GM12878 (cell line): Measurements from ENCODE around the gene RAD51B. TPM values are rescaled to one million over a fixed set of nuclear protein-coding genes. Genes with fewer than 3 reads are reported as not detected.
A peak's percentile ranks its signal among the peaks of the same experiment; 100 is the strongest.

ENCODE experiments used
- BHLHE40 ChIP-seq, 2 experiments: fragments of 450-650 bp in 1 of 2; IDR thresholded peaks; 2 replicates each; pipeline ENCODE4 v1.6.1; 2011 to 2017; ENCODE audit warnings: low read depth in 2 of 2, borderline replicate concordance in 1 of 2, improper control_type of control experiment in 1 of 2, low read length in 1 of 2, mild to moderate bottlenecking in 1 of 2
- CHD4 ChIP-seq: fragments of 200-600 bp; sonication (generic); IDR thresholded peaks from 2 replicates; pipeline ENCODE4 v1.6.1; 2016; ENCODE audit warnings: mild to moderate bottlenecking
- GATAD2B ChIP-seq: fragments of 450-650 bp; conservative IDR thresholded peaks from 2 replicates; pipeline ENCODE4 v1.6.1; 2017; ENCODE audit warnings: low read depth, mild to moderate bottlenecking, moderate library complexity
- HCFC1 ChIP-seq: fragments of 150-350 bp; IDR thresholded peaks from 2 replicates; pipeline ENCODE4 v1.6.1; 2014; ENCODE audit warnings: low read length
- MYC ChIP-seq: IDR thresholded peaks from 2 replicates; pipeline ENCODE4 v1.6.1; 2011; ENCODE audit warnings: mild to moderate bottlenecking, low read length, moderate library complexity, inconsistent platforms; ENCODE audit not compliant: insufficient read depth, insufficient replicate concordance, insufficient read length, severe bottlenecking
- NBN ChIP-seq: fragments of 450-650 bp; IDR thresholded peaks from 2 replicates; pipeline ENCODE4 v1.6.1; 2016
- PAX5 ChIP-seq: IDR thresholded peaks from 2 replicates; pipeline ENCODE4 v1.6.1; 2011; ENCODE audit warnings: low read depth, low read length, borderline replicate concordance
- POLR2AphosphoS2 ChIP-seq: IDR thresholded peaks from 2 replicates; pipeline ENCODE4 v1.6.1; 2011; ENCODE audit warnings: low read depth, mild to moderate bottlenecking, low read length, improper control_type of control experiment, moderate library complexity
- polyA plus RNA-seq, 11 experiments: library from polyadenylated mRNA; depleted of rRNA in 4 of 11; unstranded in 6 of 11; stranded (reverse) in 5 of 11; fragments of >200 nt; fragmentation: Nextera tagmentation in 4 of 11; fragmentation: Illumina TruSeq in 1 of 11; extraction: Ambion mirVana in 4 of 11; extraction: Trizol in 1 of 11; gene quantifications; 1 replicate in 1 of 11; 2 replicates in 10 of 11; pipeline versions ENCODE4 v1.2.1 to v1.2.3, GENCODE V29; 2011 to 2016; ENCODE audit warnings: inconsistent platforms in 2 of 11, missing spikeins in 2 of 11, low read depth in 1 of 11
- total RNA-seq, 4 experiments: library from RNA; depleted of rRNA in 3 of 4; stranded (reverse); fragments of >200 nt in 3 of 4; fragmentation: Illumina TruSeq in 1 of 4; extraction: Trizol in 1 of 4; gene quantifications; 2 replicates each; pipeline versions ENCODE4 v1.2.1 to v1.2.3, GENCODE V29; 2013 to 2021
- TF ChIP-seq, protein P1 (sequence below): fragments of 150-350 bp; IDR thresholded peaks from 2 replicates; pipeline ENCODE4 v1.6.1; 2016; ENCODE audit warnings: low read depth, low read length
- TF ChIP-seq, protein P2 (sequence below): fragments of 450-650 bp; IDR thresholded peaks from 2 replicates; pipeline ENCODE4 v1.6.1; 2016; ENCODE audit warnings: mild to moderate bottlenecking, moderate library complexity, borderline replicate concordance
- TF ChIP-seq, protein P3 (sequence below): IDR thresholded peaks from 2 replicates; pipeline ENCODE4 v1.6.1; 2012; ENCODE audit warnings: low read depth, low read length, improper control_type of control experiment
- TF ChIP-seq, protein P4 (sequence below): IDR thresholded peaks from 2 replicates; pipeline ENCODE4 v1.6.1; 2012; ENCODE audit warnings: mild to moderate bottlenecking, low read depth, low read length
- TF ChIP-seq, protein P5 (sequence below): fragments of 450-650 bp; IDR thresholded peaks from 2 replicates; pipeline ENCODE4 v1.6.1; 2017; ENCODE audit warnings: mild to moderate bottlenecking, low read depth, inconsistent platforms; ENCODE audit not compliant: poor library complexity, severe bottlenecking

The RAD51B gene
- total and polyA plus RNA-seq, 10 of the 15 experiments (the other 5 are each of a cell fraction or from before 2014, with no cell fraction given) = 9.8 to 26.8 (median 21.3) TPM

DNA sequence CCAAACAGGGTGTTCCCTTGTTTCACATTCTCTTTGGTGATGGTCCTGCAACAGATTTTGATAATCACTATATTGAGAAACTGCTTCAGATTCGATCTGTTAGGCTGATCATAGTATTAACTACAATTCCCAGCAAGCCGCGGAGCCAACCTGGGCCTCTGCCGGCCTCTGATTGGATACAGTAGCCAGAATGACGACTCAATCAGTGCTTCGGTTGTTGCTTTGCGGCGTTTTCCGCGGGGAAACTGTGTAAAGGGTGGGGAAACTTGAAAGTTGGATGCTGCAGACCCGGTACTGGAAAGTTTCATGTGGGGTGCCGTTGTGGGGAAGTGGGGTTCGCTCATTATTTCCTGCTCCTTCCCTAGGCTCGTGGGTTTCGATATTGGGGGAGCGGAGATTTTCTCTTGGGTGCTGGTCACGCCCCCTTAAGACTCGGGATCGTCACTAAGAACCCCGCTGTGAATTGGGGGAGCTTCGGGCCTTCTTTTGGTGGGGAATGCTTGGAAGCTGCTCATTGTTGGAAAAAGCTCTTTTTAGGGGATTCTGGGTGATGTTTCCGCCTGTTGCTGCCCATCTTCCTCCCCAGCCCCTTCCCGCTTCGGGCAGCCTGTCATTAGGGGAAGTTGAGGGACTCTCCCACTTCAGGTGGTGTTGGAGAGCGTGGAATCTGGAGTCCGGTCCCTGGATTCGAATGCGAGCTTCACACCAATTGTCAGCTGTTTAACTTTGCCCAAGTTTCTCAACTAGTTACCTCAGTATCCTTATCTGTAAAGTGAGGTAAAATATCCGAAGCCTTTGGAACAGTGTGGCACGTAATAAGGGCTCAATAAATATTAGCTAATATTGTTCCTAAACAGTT lies at the start of gene RAD51B (continued):
- TF ChIP-seq, protein P1, sequence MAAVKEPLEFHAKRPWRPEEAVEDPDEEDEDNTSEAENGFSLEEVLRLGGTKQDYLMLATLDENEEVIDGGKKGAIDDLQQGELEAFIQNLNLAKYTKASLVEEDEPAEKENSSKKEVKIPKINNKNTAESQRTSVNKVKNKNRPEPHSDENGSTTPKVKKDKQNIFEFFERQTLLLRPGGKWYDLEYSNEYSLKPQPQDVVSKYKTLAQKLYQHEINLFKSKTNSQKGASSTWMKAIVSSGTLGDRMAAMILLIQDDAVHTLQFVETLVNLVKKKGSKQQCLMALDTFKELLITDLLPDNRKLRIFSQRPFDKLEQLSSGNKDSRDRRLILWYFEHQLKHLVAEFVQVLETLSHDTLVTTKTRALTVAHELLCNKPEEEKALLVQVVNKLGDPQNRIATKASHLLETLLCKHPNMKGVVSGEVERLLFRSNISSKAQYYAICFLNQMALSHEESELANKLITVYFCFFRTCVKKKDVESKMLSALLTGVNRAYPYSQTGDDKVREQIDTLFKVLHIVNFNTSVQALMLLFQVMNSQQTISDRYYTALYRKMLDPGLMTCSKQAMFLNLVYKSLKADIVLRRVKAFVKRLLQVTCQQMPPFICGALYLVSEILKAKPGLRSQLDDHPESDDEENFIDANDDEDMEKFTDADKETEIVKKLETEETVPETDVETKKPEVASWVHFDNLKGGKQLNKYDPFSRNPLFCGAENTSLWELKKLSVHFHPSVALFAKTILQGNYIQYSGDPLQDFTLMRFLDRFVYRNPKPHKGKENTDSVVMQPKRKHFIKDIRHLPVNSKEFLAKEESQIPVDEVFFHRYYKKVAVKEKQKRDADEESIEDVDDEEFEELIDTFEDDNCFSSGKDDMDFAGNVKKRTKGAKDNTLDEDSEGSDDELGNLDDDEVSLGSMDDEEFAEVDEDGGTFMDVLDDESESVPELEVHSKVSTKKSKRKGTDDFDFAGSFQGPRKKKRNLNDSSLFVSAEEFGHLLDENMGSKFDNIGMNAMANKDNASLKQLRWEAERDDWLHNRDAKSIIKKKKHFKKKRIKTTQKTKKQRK = no peak
- TF ChIP-seq, protein P2, sequence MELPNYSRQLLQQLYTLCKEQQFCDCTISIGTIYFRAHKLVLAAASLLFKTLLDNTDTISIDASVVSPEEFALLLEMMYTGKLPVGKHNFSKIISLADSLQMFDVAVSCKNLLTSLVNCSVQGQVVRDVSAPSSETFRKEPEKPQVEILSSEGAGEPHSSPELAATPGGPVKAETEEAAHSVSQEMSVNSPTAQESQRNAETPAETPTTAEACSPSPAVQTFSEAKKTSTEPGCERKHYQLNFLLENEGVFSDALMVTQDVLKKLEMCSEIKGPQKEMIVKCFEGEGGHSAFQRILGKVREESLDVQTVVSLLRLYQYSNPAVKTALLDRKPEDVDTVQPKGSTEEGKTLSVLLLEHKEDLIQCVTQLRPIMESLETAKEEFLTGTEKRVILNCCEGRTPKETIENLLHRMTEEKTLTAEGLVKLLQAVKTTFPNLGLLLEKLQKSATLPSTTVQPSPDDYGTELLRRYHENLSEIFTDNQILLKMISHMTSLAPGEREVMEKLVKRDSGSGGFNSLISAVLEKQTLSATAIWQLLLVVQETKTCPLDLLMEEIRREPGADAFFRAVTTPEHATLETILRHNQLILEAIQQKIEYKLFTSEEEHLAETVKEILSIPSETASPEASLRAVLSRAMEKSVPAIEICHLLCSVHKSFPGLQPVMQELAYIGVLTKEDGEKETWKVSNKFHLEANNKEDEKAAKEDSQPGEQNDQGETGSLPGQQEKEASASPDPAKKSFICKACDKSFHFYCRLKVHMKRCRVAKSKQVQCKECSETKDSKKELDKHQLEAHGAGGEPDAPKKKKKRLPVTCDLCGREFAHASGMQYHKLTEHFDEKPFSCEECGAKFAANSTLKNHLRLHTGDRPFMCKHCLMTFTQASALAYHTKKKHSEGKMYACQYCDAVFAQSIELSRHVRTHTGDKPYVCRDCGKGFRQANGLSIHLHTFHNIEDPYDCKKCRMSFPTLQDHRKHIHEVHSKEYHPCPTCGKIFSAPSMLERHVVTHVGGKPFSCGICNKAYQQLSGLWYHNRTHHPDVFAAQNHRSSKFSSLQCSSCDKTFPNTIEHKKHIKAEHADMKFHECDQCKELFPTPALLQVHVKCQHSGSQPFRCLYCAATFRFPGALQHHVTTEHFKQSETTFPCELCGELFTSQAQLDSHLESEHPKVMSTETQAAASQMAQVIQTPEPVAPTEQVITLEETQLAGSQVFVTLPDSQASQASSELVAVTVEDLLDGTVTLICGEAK = peak; percentile 32; the same call in 1 of the 2 replicates
- no peak for TF ChIP-seq MYC
- TF ChIP-seq POLR2AphosphoS2 = no peak
- TF ChIP-seq NBN = no peak; the same call in none of the 2 replicates
- peak; percentile 98 for TF ChIP-seq HCFC1
- TF ChIP-seq, protein P3, sequence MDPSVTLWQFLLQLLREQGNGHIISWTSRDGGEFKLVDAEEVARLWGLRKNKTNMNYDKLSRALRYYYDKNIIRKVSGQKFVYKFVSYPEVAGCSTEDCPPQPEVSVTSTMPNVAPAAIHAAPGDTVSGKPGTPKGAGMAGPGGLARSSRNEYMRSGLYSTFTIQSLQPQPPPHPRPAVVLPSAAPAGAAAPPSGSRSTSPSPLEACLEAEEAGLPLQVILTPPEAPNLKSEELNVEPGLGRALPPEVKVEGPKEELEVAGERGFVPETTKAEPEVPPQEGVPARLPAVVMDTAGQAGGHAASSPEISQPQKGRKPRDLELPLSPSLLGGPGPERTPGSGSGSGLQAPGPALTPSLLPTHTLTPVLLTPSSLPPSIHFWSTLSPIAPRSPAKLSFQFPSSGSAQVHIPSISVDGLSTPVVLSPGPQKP = no peak
- peak; percentile 24; the same call in 1 of the 2 replicates for TF ChIP-seq GATAD2B
- TF ChIP-seq, protein P4, sequence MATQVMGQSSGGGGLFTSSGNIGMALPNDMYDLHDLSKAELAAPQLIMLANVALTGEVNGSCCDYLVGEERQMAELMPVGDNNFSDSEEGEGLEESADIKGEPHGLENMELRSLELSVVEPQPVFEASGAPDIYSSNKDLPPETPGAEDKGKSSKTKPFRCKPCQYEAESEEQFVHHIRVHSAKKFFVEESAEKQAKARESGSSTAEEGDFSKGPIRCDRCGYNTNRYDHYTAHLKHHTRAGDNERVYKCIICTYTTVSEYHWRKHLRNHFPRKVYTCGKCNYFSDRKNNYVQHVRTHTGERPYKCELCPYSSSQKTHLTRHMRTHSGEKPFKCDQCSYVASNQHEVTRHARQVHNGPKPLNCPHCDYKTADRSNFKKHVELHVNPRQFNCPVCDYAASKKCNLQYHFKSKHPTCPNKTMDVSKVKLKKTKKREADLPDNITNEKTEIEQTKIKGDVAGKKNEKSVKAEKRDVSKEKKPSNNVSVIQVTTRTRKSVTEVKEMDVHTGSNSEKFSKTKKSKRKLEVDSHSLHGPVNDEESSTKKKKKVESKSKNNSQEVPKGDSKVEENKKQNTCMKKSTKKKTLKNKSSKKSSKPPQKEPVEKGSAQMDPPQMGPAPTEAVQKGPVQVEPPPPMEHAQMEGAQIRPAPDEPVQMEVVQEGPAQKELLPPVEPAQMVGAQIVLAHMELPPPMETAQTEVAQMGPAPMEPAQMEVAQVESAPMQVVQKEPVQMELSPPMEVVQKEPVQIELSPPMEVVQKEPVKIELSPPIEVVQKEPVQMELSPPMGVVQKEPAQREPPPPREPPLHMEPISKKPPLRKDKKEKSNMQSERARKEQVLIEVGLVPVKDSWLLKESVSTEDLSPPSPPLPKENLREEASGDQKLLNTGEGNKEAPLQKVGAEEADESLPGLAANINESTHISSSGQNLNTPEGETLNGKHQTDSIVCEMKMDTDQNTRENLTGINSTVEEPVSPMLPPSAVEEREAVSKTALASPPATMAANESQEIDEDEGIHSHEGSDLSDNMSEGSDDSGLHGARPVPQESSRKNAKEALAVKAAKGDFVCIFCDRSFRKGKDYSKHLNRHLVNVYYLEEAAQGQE = no peak
- no peak for TF ChIP-seq BHLHE40 (IDR thresholded peaks at IDR 0.05; ENCODE audit: borderline replicate concordance in 1 of 2, low read depth in 2 of 2, low read length in 1 of 2)
- TF ChIP-seq, protein P5, sequence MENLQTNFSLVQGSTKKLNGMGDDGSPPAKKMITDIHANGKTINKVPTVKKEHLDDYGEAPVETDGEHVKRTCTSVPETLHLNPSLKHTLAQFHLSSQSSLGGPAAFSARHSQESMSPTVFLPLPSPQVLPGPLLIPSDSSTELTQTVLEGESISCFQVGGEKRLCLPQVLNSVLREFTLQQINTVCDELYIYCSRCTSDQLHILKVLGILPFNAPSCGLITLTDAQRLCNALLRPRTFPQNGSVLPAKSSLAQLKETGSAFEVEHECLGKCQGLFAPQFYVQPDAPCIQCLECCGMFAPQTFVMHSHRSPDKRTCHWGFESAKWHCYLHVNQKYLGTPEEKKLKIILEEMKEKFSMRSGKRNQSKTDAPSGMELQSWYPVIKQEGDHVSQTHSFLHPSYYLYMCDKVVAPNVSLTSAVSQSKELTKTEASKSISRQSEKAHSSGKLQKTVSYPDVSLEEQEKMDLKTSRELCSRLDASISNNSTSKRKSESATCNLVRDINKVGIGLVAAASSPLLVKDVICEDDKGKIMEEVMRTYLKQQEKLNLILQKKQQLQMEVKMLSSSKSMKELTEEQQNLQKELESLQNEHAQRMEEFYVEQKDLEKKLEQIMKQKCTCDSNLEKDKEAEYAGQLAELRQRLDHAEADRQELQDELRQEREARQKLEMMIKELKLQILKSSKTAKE = peak; percentile 61
- no peak for TF ChIP-seq PAX5
- no peak for TF ChIP-seq CHD4
